GM19240 (cell line): ENCODE results near the gene KLK4.

Source experiments
- DNase-seq: peaks from one replicate; pipeline ENCODE4 v3.0.0; 2011; ENCODE audit warnings: low spot score; ENCODE audit not compliant: insufficient read length

The KLK4 gene

GRCh38 chr19:50882188-50882587, 29.0 kb downstream of the KLK4 start:
- no peak for DNase-seq

GRCh38 chr19:50880241-50880640, 31.0 kb downstream of the KLK4 start:
- no peak for DNase-seq

GRCh38 chr19:50878851-50879250, 32.3 kb downstream of the KLK4 start:
- no peak for DNase-seq

- no peak for DNase-seq
Measured at GRCh38 chr19:50877338-50877737, 33.9 kb downstream of the KLK4 start.

GRCh38 chr19:50876456-50876855, 34.7 kb downstream of the KLK4 start:
- no peak for DNase-seq

- DNase-seq: no peak
Measured at GRCh38 chr19:50875795-50876422, 35.3 kb downstream of the KLK4 start.

GRCh38 chr19:50874211-50874610, 37.0 kb downstream of the KLK4 start:
- no peak for DNase-seq

- DNase-seq: no peak
Measured at GRCh38 chr19:50873056-50873455, 38.1 kb downstream of the KLK4 start, which contains the start of gene KLK2. Gene KLK2 (plus strand): TSS chr19:50873439. CDS start chr19:50873474, 35 bp downstream.

GRCh38 chr19:50870417-50871089, 40.6 kb downstream of the KLK4 start:
- no peak for DNase-seq

- DNase-seq: no peak
Measured at GRCh38 chr19:50869479-50869878, 41.7 kb downstream of the KLK4 start.

- DNase-seq: no peak
Measured at GRCh38 chr19:50861496-50862286, 49.5 kb downstream of the KLK4 start.

GRCh38 chr19:50861010-50861409, 50.2 kb downstream of the KLK4 start:
- DNase-seq: no peak

GRCh38 chr19:50859849-50860248, 51.3 kb downstream of the KLK4 start:
- no peak for DNase-seq

GRCh38 chr19:50858886-50859285, 52.3 kb downstream of the KLK4 start:
- DNase-seq: no peak

GRCh38 chr19:50857366-50857765, 53.8 kb downstream of the KLK4 start:
- DNase-seq: no peak
